ENCODE measurements around the gene BRD9. TPM values are rescaled to one million over a fixed set of nuclear protein-coding genes. Genes with fewer than 3 reads are reported as not detected.

Gene BRD9
- total RNA-seq, 1 donor from 2014 or later = 21.2 TPM

DNA sequence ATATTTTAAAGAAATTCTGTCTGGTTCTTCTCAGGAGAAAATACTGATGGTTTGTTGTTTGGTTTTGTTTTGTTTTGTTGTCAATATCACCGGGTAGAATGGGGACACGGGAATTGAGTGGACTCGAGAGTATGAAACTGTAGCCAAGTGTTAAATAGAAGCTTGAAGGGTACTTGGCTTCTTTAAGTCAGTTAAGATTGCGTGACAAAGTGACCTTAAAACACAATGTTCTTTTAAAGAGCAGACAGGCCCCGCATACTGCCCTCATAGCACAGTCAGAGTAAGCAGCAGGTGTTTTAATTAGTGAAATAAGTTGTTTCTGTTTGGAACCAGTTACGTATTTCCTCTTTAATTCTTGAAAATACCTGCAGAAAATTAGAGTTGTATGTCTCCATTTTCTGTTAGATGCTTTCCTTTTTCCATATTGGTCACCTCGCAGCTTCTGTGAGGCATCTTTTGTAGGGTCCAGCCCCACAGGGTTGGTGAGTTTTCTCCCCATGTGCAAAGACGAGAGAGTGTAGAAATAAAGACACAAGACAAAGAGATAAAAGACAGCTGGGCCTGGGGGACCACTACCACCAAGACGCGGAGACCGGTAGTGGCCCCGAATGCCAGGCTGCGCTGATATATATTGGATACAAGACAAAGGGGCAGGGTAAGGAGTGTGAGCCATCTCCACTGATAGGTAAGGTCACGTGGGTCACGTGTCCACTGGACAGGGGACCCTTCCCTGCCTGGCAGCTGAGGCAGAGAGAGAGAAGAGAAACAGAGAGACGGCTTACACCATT is 9.7 kb upstream of the BRD9 start:
- no peak for ATAC-seq

GRCh38 chr5:900781-901180 is 8.2 kb upstream of the BRD9 start:
- no peak for ATAC-seq

DNA sequence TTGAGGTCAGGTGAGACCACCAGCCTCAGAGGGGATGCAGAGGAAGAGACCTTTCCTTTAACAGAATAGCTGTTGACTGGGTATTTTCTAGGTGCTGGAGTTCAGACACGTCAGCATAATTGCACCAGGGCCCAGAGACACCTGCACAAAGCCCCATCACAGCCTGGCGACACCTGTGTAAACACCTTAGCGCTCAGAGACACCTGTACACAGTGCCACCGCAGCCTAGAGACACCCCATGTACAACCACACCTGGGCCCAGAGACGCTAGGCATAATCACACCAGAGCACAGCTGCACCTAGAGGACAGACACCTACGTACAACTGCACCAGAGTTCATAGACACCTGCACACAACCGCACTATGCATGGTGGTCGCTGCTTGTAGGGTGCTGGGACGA is 1.1 kb upstream of the BRD9 start:
- no peak for ATAC-seq

GRCh38 chr5:893137-893506 is 521 bp upstream of the BRD9 start:
- peak; percentile 14 for ATAC-seq

DNA sequence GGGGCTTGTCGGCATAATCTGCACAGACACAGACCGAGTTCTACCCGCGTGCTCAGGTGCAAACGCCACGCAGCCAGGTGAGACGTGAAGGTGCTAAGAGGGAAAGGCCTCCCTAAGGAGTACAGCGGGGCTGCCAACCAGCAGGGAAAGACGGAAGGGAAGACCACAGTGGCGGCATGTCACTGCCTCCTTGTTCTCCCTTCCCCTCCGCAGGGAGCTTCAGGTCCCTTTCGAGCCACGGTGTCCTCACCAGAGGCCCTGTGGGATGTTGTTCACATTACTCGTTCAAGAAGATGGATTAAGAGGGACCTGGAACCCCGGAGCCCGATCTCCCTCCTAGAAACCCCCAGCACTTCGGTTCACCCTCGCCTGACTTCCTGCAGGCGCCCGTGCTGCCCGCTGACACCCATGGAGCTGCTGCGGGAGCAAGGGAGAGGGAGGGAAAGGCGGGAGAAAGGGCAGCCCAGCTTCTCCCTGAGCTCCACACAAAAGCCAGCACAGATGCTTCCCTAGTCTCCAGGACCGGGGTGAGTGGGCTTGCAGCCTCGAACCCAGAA is 686 bp downstream of the BRD9 start:
- ATAC-seq = peak; percentile 37

- ATAC-seq = no peak
These were observed 1.3 kb downstream of the BRD9 start for GRCh38 chr5:891117-891836.

DNA sequence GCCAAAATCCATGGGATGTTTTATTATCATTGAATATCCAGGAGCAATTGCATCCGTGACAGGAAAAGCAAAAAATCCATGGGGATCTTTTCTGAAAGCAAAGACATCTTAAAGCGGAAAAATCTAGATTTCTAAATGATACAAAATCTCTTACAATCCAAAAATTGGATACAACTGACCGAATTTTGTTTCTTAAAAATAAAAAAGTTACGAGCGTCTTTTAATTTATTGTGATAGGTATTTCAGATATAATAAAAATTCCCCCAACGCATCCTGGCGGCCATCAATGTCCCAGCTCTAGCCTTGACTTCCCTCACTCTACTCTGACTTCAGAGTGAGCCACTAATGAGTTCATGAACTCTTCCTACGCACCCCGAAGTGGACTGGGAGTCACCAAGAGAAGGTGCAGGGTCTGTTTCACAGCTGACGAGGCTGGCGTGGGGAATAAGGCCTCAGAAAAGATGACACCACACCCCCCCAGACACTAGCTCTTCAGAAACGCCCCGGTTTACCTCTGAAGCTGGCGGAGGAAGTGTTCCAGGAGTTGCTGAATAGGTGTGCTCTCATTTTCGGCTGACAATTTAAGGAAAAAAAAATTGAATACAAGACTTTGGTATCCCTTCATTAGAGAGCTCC is 3.4 kb downstream of the BRD9 start:
- ATAC-seq = no peak

DNA sequence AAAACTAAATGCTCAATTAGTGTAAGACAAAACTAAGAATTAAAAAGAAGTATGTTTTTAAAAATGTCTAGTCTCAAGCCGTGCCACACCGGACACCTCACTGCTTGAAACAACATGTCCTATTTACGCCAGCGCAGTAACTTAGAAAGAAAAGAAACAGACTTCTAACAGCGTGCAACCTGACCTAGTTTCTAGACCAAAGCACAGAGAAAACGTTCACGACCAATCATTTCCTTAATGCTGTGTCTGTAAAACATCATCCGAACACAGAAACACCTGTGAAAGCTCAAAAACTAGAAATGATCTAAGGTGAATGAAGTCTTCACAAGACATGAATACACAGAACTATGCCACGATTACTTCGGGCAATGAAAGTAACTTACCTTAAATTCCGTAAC is 4.0 kb downstream of the BRD9 start:
- no peak for ATAC-seq

- ATAC-seq = no peak
These were observed 4.5 kb downstream of the BRD9 start for GRCh38 chr5:887947-888637.

GRCh38 chr5:886716-887325 is 5.8 kb downstream of the BRD9 start:
- ATAC-seq = no peak

DNA sequence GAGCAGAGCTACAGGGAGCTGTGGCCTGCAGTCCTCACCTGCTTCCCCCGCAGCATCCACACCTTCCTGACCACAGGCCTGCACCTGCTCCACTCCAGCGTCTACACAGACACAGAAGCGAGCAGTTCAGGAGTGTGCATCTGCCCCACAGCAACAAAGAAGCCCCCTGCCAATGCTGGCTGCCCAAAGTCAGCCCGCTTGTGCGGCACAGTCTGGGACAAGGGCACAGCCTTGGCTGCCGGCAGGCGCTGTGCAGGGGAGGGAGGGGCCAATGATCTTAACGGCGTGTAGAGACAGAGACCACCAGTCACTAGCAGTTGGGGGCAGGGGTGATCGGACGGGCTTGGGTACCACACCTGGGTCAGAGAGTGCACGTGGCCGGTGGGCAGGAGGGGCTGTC is 6.6 kb downstream of the BRD9 start:
- no peak for ATAC-seq

DNA sequence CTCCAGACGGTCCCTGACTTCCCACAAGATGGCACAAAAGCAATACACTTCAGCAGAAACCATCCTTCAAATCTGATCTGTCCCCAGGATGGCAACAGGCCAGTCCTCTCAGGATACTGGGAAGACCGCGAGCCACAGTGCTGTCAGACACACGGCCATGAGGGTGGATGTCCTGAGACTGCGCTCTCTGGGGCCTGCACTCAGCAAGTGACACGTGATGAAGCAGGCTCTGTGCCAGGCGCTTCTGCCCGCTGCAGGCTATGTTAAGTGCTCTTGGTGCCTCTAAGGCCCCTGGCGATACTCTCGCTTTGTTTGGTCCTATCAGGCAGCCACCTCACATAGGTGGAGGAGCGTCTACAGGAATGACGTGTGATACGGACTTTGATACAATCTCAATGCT is 7.1 kb downstream of the BRD9 start:
- no peak for ATAC-seq

- no peak for ATAC-seq
These were observed 7.5 kb downstream of the BRD9 start for GRCh38 chr5:885127-885442.

DNA sequence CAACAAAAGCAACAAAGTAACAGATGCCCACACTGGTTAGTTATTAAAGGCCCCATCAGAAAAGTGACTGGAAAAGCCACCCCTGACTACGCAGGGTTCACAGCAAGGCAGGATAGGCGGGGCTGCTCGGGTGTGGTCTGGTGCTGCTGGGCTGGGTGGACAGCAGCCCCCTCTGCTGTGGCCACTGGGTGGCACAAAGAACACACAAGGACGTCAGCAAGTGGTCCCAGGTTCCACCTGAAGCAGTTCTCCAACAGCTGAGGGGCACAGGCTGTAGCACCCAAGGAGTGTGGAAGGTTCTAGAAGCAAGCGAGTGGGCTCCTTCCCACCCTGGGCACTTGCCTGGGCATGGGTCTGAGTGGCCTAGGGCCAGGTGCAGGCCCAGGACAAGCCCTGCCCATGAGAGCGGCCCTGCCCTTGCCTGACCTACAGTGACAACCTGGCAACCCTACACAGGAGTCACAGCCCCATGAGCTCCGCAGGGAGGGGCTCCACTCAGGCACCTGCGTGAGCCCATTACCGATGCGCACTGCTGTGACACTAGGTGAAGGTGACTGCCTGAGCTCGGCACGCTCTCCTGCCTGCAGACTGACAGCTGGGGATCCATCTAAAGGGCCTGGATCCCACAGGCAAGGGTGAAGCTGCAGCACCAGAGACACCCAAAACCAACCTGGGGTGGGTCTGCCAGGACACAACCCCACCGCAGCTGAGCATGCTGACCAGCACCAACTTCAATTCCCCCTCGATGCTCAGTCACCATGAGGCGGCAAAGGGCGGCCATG is 8.1 kb downstream of the BRD9 start:
- ATAC-seq = no peak

- ATAC-seq = no peak
These were observed 9.0 kb downstream of the BRD9 start for GRCh38 chr5:883475-884181.

- no peak for ATAC-seq
These were observed 10.1 kb downstream of the BRD9 start for GRCh38 chr5:882253-883183.

GRCh38 chr5:881551-881935 is 11.1 kb downstream of the BRD9 start:
- no peak for ATAC-seq

DNA sequence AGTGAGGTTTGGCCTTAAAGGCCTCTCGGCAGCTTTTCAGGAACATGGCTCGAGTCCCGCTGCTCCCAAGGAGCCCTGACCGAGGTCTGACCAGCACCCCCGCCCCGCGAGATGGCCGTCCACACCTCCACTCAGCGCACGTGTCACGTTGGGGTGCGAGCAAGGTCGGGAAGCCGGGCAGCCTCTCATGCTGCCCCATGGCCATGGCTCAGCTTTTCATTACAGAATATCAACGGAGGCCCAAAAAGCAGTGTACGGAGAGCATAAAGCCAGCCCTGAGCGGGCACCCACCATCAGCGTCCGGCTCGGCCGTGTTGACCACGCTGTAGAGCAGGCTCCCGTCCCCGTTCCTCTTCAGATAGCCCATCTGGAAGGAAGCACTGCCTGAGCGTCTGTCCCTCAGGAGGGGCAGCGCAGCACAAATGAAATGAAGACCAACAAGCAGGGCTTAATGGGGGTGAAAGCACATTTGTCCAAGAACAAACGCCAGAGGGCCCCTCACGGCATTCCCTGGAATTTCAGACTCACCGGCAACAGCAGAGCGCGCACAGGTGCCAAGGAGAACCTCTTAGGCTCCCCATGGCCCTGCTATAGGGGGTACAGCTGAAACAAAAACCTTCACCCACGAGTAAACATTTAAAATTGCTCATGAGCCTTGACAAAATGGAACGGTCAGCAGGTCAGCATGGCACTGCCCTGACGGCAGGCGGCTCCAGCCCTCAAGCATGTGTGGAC is 11.6 kb downstream of the BRD9 start:
- ATAC-seq = no peak

- ATAC-seq = peak; percentile 49
These were observed 13.9 kb downstream of the BRD9 start for GRCh38 chr5:878677-879076.
